ELR (cell line): ENCODE results near the gene FBXL19.
A peak's percentile ranks its signal among the peaks of the same experiment; 100 is the strongest.

Source experiments
- DNase-seq: peaks from one replicate; pipeline ENCODE4 v3.0.0-alpha.2; 2015; ENCODE audit warnings: low read depth

The FBXL19 gene

GRCh38 chr16:30989469-30990047 is 66.2 kb downstream of the FBXL19 start:
- DNase-seq: no peak

DNA sequence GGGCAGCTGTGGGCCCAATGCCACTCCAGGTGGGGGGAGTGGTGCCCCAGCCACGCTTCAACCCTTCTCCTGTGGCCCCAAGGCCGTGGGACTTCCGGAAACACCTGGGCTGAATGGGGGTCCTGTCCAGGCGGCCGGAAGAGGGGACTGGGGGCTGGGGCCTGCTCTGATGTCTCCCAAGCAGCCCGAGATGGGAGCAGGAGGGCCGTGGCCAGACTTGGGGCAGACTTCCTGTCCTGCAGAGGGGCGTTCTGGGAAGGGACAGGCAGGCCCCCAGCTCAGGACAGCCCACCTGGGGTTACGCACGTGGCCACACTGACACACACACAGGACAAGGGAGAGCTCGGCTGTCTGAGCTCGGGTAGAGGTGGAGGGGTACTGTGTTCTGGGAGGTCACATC is 66.7 kb downstream of the FBXL19 start:
- no peak for DNase-seq

DNA sequence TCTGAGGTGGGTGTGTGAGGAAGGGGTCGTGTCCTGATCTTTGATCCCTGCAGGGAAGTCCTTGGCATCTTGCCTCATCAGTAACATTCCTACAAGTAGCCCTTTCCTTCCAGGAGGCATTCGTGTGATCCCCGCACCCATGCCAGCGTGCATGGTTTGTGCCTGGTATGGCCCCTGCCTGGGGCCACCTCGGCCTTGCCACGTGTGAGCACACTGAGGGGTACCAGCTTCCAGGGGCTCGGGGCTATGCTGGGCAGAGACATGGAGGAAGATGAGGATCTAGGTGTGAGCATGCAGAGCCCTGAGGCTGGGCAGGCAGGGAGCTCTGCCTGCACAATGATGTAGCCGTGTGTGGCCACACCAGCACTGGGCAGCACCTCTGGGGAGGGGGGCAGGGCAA is 67.7 kb downstream of the FBXL19 start:
- no peak for DNase-seq

DNA sequence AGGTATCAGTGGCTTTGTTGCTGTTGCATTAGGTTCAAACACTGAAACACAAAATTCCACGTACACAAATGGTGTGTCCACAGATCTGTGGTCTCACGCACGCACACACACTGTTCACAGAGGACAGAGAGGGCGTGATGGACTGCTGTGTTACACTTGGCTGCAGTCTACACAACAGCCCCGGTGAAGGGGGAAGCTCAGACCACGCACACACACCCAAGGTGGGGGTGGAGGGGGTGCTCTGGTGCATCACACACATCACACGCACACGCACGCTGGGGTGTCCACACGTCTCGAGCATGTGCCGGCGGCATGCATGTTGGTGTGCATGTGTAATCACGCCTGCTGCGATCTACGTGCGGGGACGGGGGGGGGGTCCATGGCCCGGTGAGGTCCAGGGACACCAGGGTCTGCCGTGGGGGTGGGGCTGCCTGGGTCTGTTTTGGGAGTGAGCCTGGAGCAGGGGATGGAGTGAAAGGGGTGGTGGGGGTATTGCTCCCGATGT is 69.0 kb downstream of the FBXL19 start:
- DNase-seq: no peak

- no peak for DNase-seq
These were observed 69.8 kb downstream of the FBXL19 start for GRCh38 chr16:30992931-30993816.

- no peak for DNase-seq
These were observed 72.6 kb downstream of the FBXL19 start for GRCh38 chr16:30995927-30996323.

DNA sequence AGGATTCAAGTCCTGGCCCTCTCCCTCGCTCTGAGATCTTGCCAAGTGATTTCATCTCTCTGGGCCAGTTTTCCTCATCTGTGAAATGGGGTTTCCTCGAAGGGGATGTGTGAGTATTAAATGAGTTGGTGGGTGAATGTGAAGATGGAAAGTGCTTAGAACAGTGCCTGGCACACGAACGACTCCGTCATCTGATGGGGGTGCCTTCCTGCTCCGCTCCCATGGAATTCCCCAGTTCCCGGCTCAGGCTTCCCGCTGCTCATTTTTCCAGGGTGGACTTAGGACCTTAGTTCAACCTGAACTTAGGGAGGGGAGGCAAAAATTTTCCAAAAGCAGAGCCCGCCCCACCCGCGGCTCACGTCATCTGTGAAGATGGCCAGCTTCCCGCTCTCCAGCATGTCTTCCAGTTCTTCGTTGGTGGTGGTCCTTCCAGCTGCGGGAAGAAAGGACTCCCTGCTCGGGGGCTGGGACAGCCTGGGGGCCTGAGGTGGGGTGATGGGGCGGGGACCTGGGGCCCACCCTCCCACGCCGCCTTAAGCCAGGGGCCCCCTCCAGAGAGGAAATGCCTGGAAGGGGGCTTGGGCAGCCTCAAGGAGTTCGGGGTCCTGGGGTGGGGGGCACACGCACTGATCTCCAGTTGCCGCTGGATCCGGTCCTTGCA is 73.1 kb downstream of the FBXL19 start:
- no peak for DNase-seq

DNA sequence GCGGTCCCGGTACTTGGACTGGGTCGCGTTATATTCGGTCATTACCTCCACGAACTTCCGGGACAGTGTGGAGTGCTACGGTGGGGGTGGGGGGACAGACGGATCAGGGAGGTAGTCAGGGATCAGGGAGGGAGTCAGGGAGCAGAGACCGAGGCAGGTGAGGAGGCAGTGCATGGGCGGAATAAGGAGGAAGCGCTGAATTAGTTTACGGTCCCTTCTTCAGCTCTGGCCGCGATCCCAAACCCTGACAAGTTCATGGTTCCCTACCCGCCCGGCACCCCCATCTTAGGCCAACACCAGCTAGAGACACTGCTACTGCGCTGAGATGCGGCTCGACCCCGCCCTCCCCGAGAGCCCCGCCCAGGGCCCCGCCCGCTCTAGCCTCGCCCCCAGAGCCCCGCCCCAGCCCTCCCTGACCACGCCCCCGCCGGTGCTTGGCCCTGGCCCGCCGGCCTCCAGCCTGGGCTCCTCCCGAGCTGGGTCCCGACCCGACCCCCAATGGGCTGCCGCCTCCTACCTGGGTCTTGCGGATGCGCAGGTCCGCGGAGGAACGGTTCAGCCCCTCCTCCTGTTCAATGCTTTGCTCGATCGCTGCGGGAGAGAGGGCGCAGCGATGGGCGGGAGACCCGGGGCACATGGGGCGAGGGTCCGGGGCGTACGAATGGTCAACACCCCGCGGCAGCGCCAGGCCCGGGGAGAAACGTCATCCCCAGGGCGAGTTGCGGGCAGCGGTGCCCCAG is 73.8 kb downstream of the FBXL19 start:
- peak; percentile 87 for DNase-seq

DNA sequence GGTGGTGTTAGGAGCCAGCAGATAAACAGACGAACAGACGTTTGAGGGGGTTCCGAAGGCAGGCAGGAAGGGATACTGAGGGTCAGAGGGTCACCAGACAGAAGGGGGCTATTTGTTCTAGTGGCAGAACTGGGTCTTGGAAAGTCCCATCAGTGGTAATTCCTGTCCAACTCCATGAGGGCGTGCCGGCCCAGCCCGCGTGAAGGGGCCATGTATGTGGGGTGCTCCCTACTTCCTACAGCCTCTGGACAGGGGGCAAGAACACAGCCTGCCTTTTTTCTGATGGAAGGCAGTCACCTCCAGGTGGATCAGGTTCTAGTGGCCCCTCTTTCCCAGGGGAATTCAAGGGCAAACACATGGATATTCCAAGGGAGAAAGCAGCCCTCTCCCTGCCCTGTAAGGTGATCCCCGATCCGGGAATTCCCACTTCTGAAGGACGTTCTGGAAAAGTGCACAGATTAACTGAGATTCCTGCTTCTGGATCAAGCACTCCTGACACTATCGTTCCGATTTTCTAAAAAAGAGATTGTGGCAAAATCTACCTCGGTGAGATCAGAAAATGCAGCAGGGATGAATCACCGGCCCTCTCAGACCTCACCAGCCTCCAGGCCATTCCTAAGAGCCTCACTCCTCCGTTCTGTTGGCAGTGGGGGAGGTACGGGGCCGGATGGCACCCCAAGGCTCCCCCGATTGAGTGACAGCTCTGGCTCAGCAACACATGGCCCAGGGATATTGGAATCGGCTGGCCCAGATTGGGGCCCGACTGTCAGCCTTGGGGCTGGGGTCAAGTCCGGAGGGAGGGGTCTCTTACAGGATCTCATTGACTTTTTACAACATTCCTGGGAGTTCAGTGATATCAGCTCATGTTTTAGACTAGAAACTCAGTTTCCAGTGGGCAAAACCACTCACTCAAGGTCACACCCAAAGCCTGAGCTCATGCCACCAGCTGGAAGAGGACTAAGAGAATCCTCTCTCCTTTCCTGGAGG is 74.6 kb downstream of the FBXL19 start:
- peak; percentile 97 for DNase-seq
